Adrenal gland (tissue), 12 donors: ENCODE data around the gene ATOH7. TPM values are rescaled to one million over a fixed set of nuclear protein-coding genes. Genes with fewer than 3 reads are reported as not detected.

ENCODE experiments used
- DNase-seq, 7 donors: peaks; one replicate each; pipeline ENCODE4 v3.0.0-alpha.2; 2019 to 2020
- H3K27ac ChIP-seq, 5 donors: fragments of 200-600 bp; sonication (generic) in 4 of 5; 1 replicate in 3 of 5; 2 replicates in 2 of 5; pipeline versions ENCODE4 v1.5.1 to v1.8.0; 2016 to 2020; ENCODE audit warnings: mild to moderate bottlenecking in 1 of 5
- H3K27me3 ChIP-seq: fragments of 200-600 bp; 2 replicates; pipeline ENCODE4 v1.8.0; 2021
- H3K36me3 ChIP-seq, 2 donors: fragments of 200-600 bp; replicated peaks in 1 of 2; 1 replicate in 1 of 2; 2 replicates in 1 of 2; pipeline versions ENCODE4 v1.5.1 to v1.8.0; 2018 to 2022
- H3K4me1 ChIP-seq, 2 donors: fragments of 200-600 bp; replicated peaks in 1 of 2; 1 replicate in 1 of 2; 2 replicates in 1 of 2; pipeline versions ENCODE4 v1.5.1 to v1.8.0; 2018 to 2021
- H3K4me3 ChIP-seq, 4 donors: fragments of 200-600 bp; sonication (generic) in 3 of 4; one replicate each; pipeline ENCODE4 v1.5.1; 2016 to 2018
- H3K9me3 ChIP-seq, 3 donors: fragments of 200-600 bp; sonication (generic) in 1 of 3; replicated peaks in 1 of 3; 1 replicate in 2 of 3; 2 replicates in 1 of 3; pipeline versions ENCODE4 v1.5.1 to v1.8.0; 2016 to 2021
- POLR2A ChIP-seq, 2 donors: fragments of 450-650 bp; IDR thresholded peaks; one replicate each; pipeline ENCODE4 v1.6.1; 2017; ENCODE audit warnings: antibody characterized with exemption in 2 of 2, mild to moderate bottlenecking in 2 of 2, moderate library complexity in 1 of 2
- WGBS, 4 donors: extraction: QIAGEN DNeasy Blood & Tissue Kit in 2 of 4; methylation state at CpG; one replicate each; pipeline versions ENCODE4 v1.1.5 to v1.1.7; 2013 to 2017; 5-methylcytosine and 5-hydroxymethylcytosine counted together
- intact Hi-C, 2 donors: fragments of 100-400 bp; cut with DNase I; formaldehyde crosslinking; loops; one replicate each; pipeline versions ENCODE4 v1.14.1 to v1.15.0; 2022 to 2023
- polyA plus RNA-seq, 3 donors: library from polyadenylated mRNA; stranded (reverse); fragments of 200-250 nt in 2 of 3; fragments of 350-450 nt in 1 of 3; fragmentation: Illumina TruSeq in 1 of 3; extraction: RNeasy Lipid Tissue Mini Kit (QIAGEN cat#74804) in 1 of 3; gene quantifications; one replicate each; pipeline ENCODE4 v1.2.3, GENCODE V29; 2013 to 2014
- total RNA-seq, 9 donors: library from RNA; depleted of rRNA in 4 of 9; stranded (reverse); fragments of >200 nt in 4 of 9; fragments of 120-200 nt in 1 of 9; fragmentation: NEBNext Ultra II Directional in 1 of 9; extraction: Animal tissue kit (Norgen Biotek cat#: 25700) in 1 of 9; gene quantifications; one replicate each; pipeline versions ENCODE4 v1.1.0 to v1.2.4, GENCODE V29; 2013 to 2023
- TF ChIP-seq, protein P1 (sequence below), 6 experiments: fragments of 450-650 bp in 4 of 6; fragments of 200-600 bp in 2 of 6; sonication (generic) in 1 of 6; IDR thresholded peaks; 1 replicate in 5 of 6; 2 replicates in 1 of 6; pipeline versions ENCODE4 v1.5.1 to v1.8.0; 2016 to 2021; ENCODE audit warnings: antibody characterized with exemption in 6 of 6, mild to moderate bottlenecking in 2 of 6, moderate library complexity in 1 of 6
- donor health status: healthy with polysubstance abuse.
- donor health status: Bipolar disorder and iron deficiency.
- donor health status: DM: yes; HTN: yes; CAD: no.
- donor health status: DM: no; HTN: no; CAD: no.
- donor health status: DM: no; HTN: no; CAD: no.
- donor health status: DM: yes; HTN: yes; CAD: no.

Gene ATOH7
- total and polyA plus RNA-seq, 12 donors, result 0.14 to 0.71 (median 0.29) TPM; not detected in 6

DNA sequence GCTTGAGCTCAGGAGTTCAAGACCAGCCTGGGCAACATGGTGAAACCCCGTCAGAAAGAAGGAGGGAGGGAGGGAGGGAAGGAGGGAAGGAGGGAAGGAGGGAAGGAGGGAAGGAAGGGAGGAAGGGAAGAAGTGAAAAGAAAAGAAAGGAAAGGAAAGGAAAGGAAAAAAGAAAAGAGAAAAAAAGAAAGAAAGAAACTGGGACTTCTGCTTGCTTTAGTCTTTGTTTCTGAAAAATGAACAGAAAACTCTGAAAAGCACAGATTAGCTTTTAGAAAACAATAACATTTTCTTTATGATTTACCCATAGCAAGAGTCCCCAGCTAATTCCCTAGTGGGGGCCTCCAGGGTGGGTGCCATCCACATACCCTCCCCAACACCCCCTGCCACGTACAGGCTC lies 46.8 kb downstream of the ATOH7 start:
- intact Hi-C loops, result no loop called here
- Histone ChIP-seq H3K27me3 (no peaks in the 10 kb centered on the region), H3K36me3 (no peaks in the 10 kb centered on the region), H3K4me3 (no peak overlapping the region), H3K9me3 (no peaks in the 10 kb centered on the region), H3K27ac (no peak overlapping the region), H3K4me1 (no peaks in the 10 kb centered on the region)
- WGBS, 4 donors, result 63 to 67% (median 66%) methylated on average over 2 of the region's 2 CpGs
- DNase-seq, result no peak
- TF ChIP-seq, protein P1, sequence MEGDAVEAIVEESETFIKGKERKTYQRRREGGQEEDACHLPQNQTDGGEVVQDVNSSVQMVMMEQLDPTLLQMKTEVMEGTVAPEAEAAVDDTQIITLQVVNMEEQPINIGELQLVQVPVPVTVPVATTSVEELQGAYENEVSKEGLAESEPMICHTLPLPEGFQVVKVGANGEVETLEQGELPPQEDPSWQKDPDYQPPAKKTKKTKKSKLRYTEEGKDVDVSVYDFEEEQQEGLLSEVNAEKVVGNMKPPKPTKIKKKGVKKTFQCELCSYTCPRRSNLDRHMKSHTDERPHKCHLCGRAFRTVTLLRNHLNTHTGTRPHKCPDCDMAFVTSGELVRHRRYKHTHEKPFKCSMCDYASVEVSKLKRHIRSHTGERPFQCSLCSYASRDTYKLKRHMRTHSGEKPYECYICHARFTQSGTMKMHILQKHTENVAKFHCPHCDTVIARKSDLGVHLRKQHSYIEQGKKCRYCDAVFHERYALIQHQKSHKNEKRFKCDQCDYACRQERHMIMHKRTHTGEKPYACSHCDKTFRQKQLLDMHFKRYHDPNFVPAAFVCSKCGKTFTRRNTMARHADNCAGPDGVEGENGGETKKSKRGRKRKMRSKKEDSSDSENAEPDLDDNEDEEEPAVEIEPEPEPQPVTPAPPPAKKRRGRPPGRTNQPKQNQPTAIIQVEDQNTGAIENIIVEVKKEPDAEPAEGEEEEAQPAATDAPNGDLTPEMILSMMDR (IDR thresholded peaks at IDR 0.05), result no peak
- no peak for TF ChIP-seq POLR2A (IDR thresholded peaks at IDR 0.05)

DNA sequence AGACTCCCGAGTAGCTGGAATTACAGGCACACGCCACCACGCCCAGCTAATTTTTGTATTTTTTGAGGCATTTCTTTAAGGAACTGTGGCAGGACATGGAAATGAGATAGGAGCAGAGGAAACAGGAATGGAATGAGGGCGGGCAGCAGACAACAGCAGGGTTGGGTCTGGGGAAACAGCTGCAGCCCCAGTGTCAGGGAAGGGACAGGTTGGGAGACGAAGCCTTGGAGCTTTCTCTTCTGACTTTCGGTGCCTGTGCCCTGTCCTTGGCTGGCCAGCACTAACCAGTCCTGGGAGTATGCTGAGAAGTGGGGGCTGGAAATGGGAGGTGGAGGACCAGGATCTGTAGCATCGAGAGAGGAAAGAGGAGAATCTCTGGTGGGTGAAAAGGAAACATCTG lies 47.4 kb downstream of the ATOH7 start:
- 44 to 62% (median 54%) methylated on average over 7 of the region's 7 CpGs for WGBS, 4 donors
- peak in 4 of 7 donors; percentile 11 to 33 (median 21) for DNase-seq

More for the DNA sequence above, 47.4 kb downstream of the ATOH7 start:
- no peaks in the 10 kb centered on the region for H3K4me1 ChIP-seq
- no peak for TF ChIP-seq POLR2A (IDR thresholded peaks at IDR 0.05)
- TF ChIP-seq, protein P1 (IDR thresholded peaks at IDR 0.05), result no peak
- H3K27ac ChIP-seq, result no peak overlapping the region
- no peak overlapping the region for H3K4me3 ChIP-seq
- H3K27me3 ChIP-seq, result no peaks in the 10 kb centered on the region
- no peaks in the 10 kb centered on the region for H3K9me3 ChIP-seq
- intact Hi-C loops, result no loop called here
- H3K36me3 ChIP-seq, result no peaks in the 10 kb centered on the region

Other genes starting within 250 kb of the ATOH7 start
- gene HERC4, start 156.8 kb downstream of the ATOH7 start, total RNA-seq, result 10 to 100 TPM; 21.3 to 75.6 (median 57.7) TPM
- 10 to 100 TPM; 33.0 to 46.7 (median 39.5) TPM for gene HERC4, start 156.8 kb downstream of the ATOH7 start, polyA plus RNA-seq
- gene MYPN, start 122.6 kb downstream of the ATOH7 start, total RNA-seq, result 1 to 10 TPM in 1 of 9 donors, under 1 TPM in 6, not detected in 2; 0.10 to 1.9 (median 0.29) TPM
- gene MYPN, start 122.6 kb downstream of the ATOH7 start, polyA plus RNA-seq, result under 1 TPM; 0.24 to 0.79 (median 0.34) TPM
- 100 to 1,000 TPM in 1 of 9 donors, 10 to 100 TPM in 8; 12.9 to 113 (median 34.3) TPM for gene HNRNPH3, start 100.0 kb upstream of the ATOH7 start, total RNA-seq
- 100 to 1,000 TPM; 126 to 291 (median 237) TPM for gene HNRNPH3, start 100.0 kb upstream of the ATOH7 start, polyA plus RNA-seq
- 10 to 100 TPM; 11.6 to 32.9 (median 18.7) TPM for gene PBLD, start 100.8 kb upstream of the ATOH7 start, total RNA-seq
- 10 to 100 TPM in 1 of 3 donors, 1 to 10 TPM in 2; 6.8 to 20.0 (median 7.7) TPM for gene PBLD, start 100.8 kb upstream of the ATOH7 start, polyA plus RNA-seq
- gene RUFY2, start 175.2 kb upstream of the ATOH7 start, total RNA-seq, result 10 to 100 TPM in 8 of 9 donors, 1 to 10 TPM in 1; 6.5 to 26.0 (median 17.0) TPM
- 10 to 100 TPM in 2 of 3 donors, 1 to 10 TPM in 1; 7.0 to 14.4 (median 11.4) TPM for gene RUFY2, start 175.2 kb upstream of the ATOH7 start, polyA plus RNA-seq
- 1 to 10 TPM in 7 of 9 donors, under 1 TPM in 2; 0.55 to 8.4 (median 1.7) TPM for gene DNA2, start 239.9 kb upstream of the ATOH7 start, total RNA-seq
- gene DNA2, start 239.9 kb upstream of the ATOH7 start, polyA plus RNA-seq, result 1 to 10 TPM in 2 of 3 donors, under 1 TPM in 1; 0.64 to 1.8 (median 1.4) TPM